K562 (cell line): ENCODE measurements around the gene IL1B. TPM values are rescaled to one million over a fixed set of nuclear protein-coding genes. Genes with fewer than 3 reads are reported as not detected.

Source experiments
- ATAC-seq: fragments of 200-7000 bp; cut with Tn5 transposase; 3 replicates; pipeline ENCODE4 v1.9.1; 2020; ENCODE audit warnings: moderate library complexity
- BruUV-seq: library from RNA; stranded (reverse); fragments of 400-500 nt; replicated peaks from 2 replicates; lab custom pipeline; 2021; lab: Mats Ljungman, UMichigan
- CTCF ChIA-PET: fragments of 300-600 bp; formaldehyde crosslinking; extraction: SDS; loops from one replicate; lab custom pipeline; 2021; ENCODE audit warnings: low intra/inter-chr PET ratio; lab: Yijun Ruan, JAX
- POLR2A ChIA-PET: fragments of 300-600, 350-650 bp; sonication (Branson Sonifier 250); formaldehyde crosslinking; extraction: SDS; loops from one replicate; lab custom pipeline; 2021; ENCODE audit warnings: antibody characterized with exemption, inconsistent platforms; lab: Yijun Ruan, JAX
- DNase-seq, 4 experiments: peaks; one replicate each; pipeline versions ENCODE4 v3.0.0 to v3.0.0-alpha.2; 2011 to 2018; ENCODE audit warnings: low spot score in 3 of 4, mixed read lengths in 3 of 4; ENCODE audit errors: extremely low read depth in 1 of 4
- FAIRE-seq: peaks from 2 replicates; lab custom pipeline; 2011; peaks lifted over from hg19 to GRCh38; lab: Jason Lieb, UNC
- H2AFZ ChIP-seq: 2 replicates; pipeline ENCODE4 v1.6.0; 2011; ENCODE audit warnings: low read depth, low read length, control low read depth, inconsistent platforms
- H3K27ac ChIP-seq: fragments of 200-600 bp; 3 replicates; pipeline ENCODE4 v1.8.0; 2011; ENCODE audit warnings: low read depth, mild to moderate bottlenecking, control low read depth, inconsistent platforms, low read length, moderate library complexity, mixed read lengths; ENCODE audit errors: extremely low read depth
- H3K27me3 ChIP-seq, 2 experiments: fragments of 300-600 bp in 1 of 2; 2 replicates in 1 of 2; 3 replicates in 1 of 2; pipeline versions ENCODE4 v1.6.0 to v1.8.0; 2011; ENCODE audit warnings: inconsistent platforms in 2 of 2, low read length in 2 of 2, mild to moderate bottlenecking in 1 of 2, mixed read lengths in 1 of 2, moderate library complexity in 1 of 2; ENCODE audit not compliant: control insufficient read depth in 2 of 2, insufficient read depth in 2 of 2
- H3K36me3 ChIP-seq: fragments of 300-600 bp; 3 replicates; pipeline ENCODE4 v1.8.0; 2011; ENCODE audit warnings: mild to moderate bottlenecking, low read length, inconsistent platforms; ENCODE audit not compliant: control insufficient read depth, insufficient read depth
- H3K4me1 ChIP-seq, 2 experiments: fragments of 200-600 bp in 1 of 2; replicated peaks in 1 of 2; 2 replicates in 1 of 2; 3 replicates in 1 of 2; pipeline versions ENCODE4 v1.5.1 to v1.8.0; 2011; ENCODE audit warnings: inconsistent platforms in 2 of 2, low read length in 2 of 2, mild to moderate bottlenecking in 1 of 2, mixed read lengths in 1 of 2, moderate library complexity in 1 of 2; ENCODE audit not compliant: control insufficient read depth in 2 of 2, insufficient read depth in 2 of 2
- H3K4me2 ChIP-seq: 2 replicates; pipeline ENCODE4 v1.6.1; 2011; ENCODE audit warnings: low read length, control low read depth, inconsistent platforms, mixed read lengths; ENCODE audit not compliant: insufficient read depth
- H3K4me3 ChIP-seq: fragments of 200-600 bp; sonication (generic), shearing (Covaris generic); 2 replicates; pipeline ENCODE4 v1.5.1; 2016; ENCODE audit warnings: control low read depth, inconsistent platforms
- H3K79me2 ChIP-seq: fragments of 200-600 bp; 3 replicates; pipeline ENCODE4 v1.8.0; 2011; ENCODE audit warnings: low read length, inconsistent platforms; ENCODE audit not compliant: control insufficient read depth, insufficient read depth
- H3K9ac ChIP-seq, 2 experiments: 2 replicates each; pipeline versions ENCODE4 v1.6.0 to v1.6.1; 2011; ENCODE audit warnings: low read depth in 2 of 2, low read length in 2 of 2, control low read depth in 1 of 2, inconsistent platforms in 1 of 2, mild to moderate bottlenecking in 1 of 2, mixed read lengths in 1 of 2; ENCODE audit not compliant: insufficient read depth in 1 of 2
- H3K9me1 ChIP-seq: one replicate; pipeline ENCODE4 v1.6.0; 2011; ENCODE audit warnings: inconsistent platforms, mild to moderate bottlenecking, low read length, moderate library complexity; ENCODE audit not compliant: control insufficient read depth, insufficient read depth
- H3K9me3 ChIP-seq: replicated peaks from 2 replicates; pipeline ENCODE4 v1.5.1; 2011; ENCODE audit warnings: low read depth, low read length, inconsistent platforms; ENCODE audit not compliant: control insufficient read depth, insufficient read depth
- H4K20me1 ChIP-seq: replicated peaks from 2 replicates; pipeline ENCODE4 v1.6.1; 2011; ENCODE audit warnings: low read length, inconsistent platforms, mixed read lengths; ENCODE audit not compliant: control insufficient read depth, insufficient read depth
- CBX5 ChIP-seq: IDR thresholded peaks from 2 replicates; pipeline ENCODE4 v1.6.1; 2014; ENCODE audit warnings: low read depth, borderline replicate concordance
- CXXC5 ChIP-seq: fragments of 250-450 bp; sonication (Bioruptor Pico); IDR thresholded peaks from 2 replicates; pipeline ENCODE4 v1.8.0; 2022; ENCODE audit warnings: inconsistent platforms, mild to moderate bottlenecking, moderate library complexity
- GTF2E2 ChIP-seq: fragments of 200-800 bp; sonication (Bioruptor generic); IDR thresholded peaks from 2 replicates; pipeline ENCODE4 v1.6.1; 2016; ENCODE audit warnings: missing genetic modification characterization, missing compliant biosample characterization
- MAX ChIP-seq: sonication (generic); formaldehyde crosslinking; IDR thresholded peaks from 2 replicates; pipeline ENCODE4 v1.9.0; 2022; ENCODE audit warnings: mild to moderate bottlenecking, missing genetic modification reagents
- MEIS2 ChIP-seq: fragments of 450-650 bp; IDR thresholded peaks from 2 replicates; pipeline ENCODE4 v1.6.1; 2014; ENCODE audit warnings: mild to moderate bottlenecking; ENCODE audit not compliant: partially characterized antibody
- MTA3 ChIP-seq: fragments of 450-650 bp; formaldehyde crosslinking; IDR thresholded peaks from 2 replicates; pipeline ENCODE4 v1.6.1; 2017; ENCODE audit warnings: mild to moderate bottlenecking, borderline replicate concordance
- NFE2L1 ChIP-seq: fragments of 450-650 bp; IDR thresholded peaks from 2 replicates; pipeline ENCODE4 v1.6.1; 2016; ENCODE audit warnings: missing genetic modification characterization, low read depth, mild to moderate bottlenecking, missing compliant biosample characterization, moderate library complexity, borderline replicate concordance
- PHB ChIP-seq: fragments of 250-450 bp; sonication (Bioruptor Pico); IDR thresholded peaks from 2 replicates; pipeline ENCODE4 v1.5.0; 2021
- SAFB ChIP-seq: fragments of 200-400 bp; formaldehyde crosslinking; IDR thresholded peaks from 2 replicates; pipeline ENCODE4 v1.6.1; 2017; ENCODE audit warnings: low read depth, low read length, borderline replicate concordance
- TRIM25 ChIP-seq: fragments of 450-650 bp; IDR thresholded peaks from 2 replicates; pipeline ENCODE4 v1.7.0; 2016; ENCODE audit warnings: borderline replicate concordance
- ZFP1 ChIP-seq: fragments of 450-650 bp; formaldehyde crosslinking; IDR thresholded peaks from 2 replicates; pipeline ENCODE4 v1.4.0; 2020; ENCODE audit warnings: mild to moderate bottlenecking, mixed read lengths
- ZNF277 ChIP-seq: fragments of 250-450 bp; sonication (Bioruptor Pico); IDR thresholded peaks from 2 replicates; pipeline ENCODE4 v1.8.0; 2022; ENCODE audit warnings: inconsistent platforms, mild to moderate bottlenecking, moderate library complexity, borderline replicate concordance
- ZNF3 ChIP-seq: fragments of 250-450 bp; sonication (Bioruptor Pico); IDR thresholded peaks from 2 replicates; pipeline ENCODE4 v1.5.0; 2021; ENCODE audit warnings: mild to moderate bottlenecking, moderate library complexity
- WGBS: fragments of 100-300 bp; shearing (Covaris generic); methylation state at CpG from one replicate; pipeline ENCODE4 v1.1.6; 2016; ENCODE audit warnings: low coverage, mixed read lengths; ENCODE audit not compliant: insufficient coverage; ENCODE audit errors: missing lambda C conversion rate; 5-methylcytosine and 5-hydroxymethylcytosine counted together
- in situ Hi-C: fragments of 300-500 bp; cut with MboI; formaldehyde crosslinking; loops from 4 replicates; pipeline ENCODE4 v1.15.0; 2018; ENCODE audit warnings: inconsistent platforms, mixed read lengths
- intact Hi-C: fragments of 100-400 bp; cut with micrococcal nuclease; formaldehyde crosslinking; loops from 2 replicates; pipeline ENCODE4 v1.14.2; 2022
- polyA plus RNA-seq, 8 experiments: library from polyadenylated mRNA; depleted of rRNA in 4 of 8; stranded (reverse) in 5 of 8; unstranded in 3 of 8; fragments of >200 nt; fragmentation: Nextera tagmentation in 2 of 8; fragmentation: Illumina TruSeq in 1 of 8; extraction: Ambion mirVana in 2 of 8; extraction: Trizol in 1 of 8; gene quantifications; 2 replicates each; pipeline versions ENCODE4 v1.2.1 to v1.2.3, GENCODE V29; 2011 to 2014; ENCODE audit warnings: inconsistent platforms in 1 of 8, missing spikeins in 1 of 8
- total RNA-seq, 7 experiments: library from RNA; depleted of rRNA in 6 of 7; stranded (reverse); fragments of >200 nt in 6 of 7; fragmentation: Illumina TruSeq in 2 of 7; extraction: Trizol in 2 of 7; gene quantifications; 2 replicates each; pipeline versions ENCODE4 v1.2.1 to v1.2.3, GENCODE V29; 2011 to 2021; ENCODE audit warnings: low replicate concordance in 1 of 7

Gene IL1B
- total and polyA plus RNA-seq, 9 of the 15 experiments (the other 6 are each of a cell fraction or from before 2014, with no cell fraction given): 0.29 TPM; not detected in 8

- DNase-seq (no peak), FAIRE-seq (no peak), ATAC-seq (no peak)
- H3K4me3 ChIP-seq: no peak overlapping the region
- in situ Hi-C loops: no loop called here
- 46% methylated on average over 9 of the region's 10 CpGs for WGBS
- H3K9me1 ChIP-seq: no peaks in the 10 kb centered on the region
- TF ChIP-seq NFE2L1 (tag) (no peak), TRIM25 (no peak), PHB (CRISPR knock-in tag) (no peak), ZNF277 (no peak), MEIS2 (no peak), ZFP1 (CRISPR knock-in tag) (no peak), MAX (CRISPR knock-in tag) (no peak), CXXC5 (CRISPR knock-in tag) (no peak), MTA3 (no peak), GTF2E2 (no peak), CBX5 (no peak), SAFB (no peak), ZNF3 (CRISPR knock-in tag) (no peak)
- ChIA-PET CTCF (no interaction called here), POLR2A (interaction anchor here (1.1 kb wide), 2 partner anchors 11 to 102 kb away, joined by 4 read pairs; no protein-coding TSS in a partner anchor)
- BruUV-seq: no TSS peak
- peaks cover 0 to 9% of the 10 kb centered on the region in 2 experiments; a peak in 2 of 5 replicates for H3K4me1 ChIP-seq
- H3K9ac ChIP-seq: no peak overlapping the region
- H4K20me1 ChIP-seq: no peaks in the 10 kb centered on the region
- H3K27me3 ChIP-seq: 0 out of 5 replicates have a peak, but pooled peaks cover 0 to 6% of the 10 kb centered on the region in 2 experiments
- H3K36me3 ChIP-seq: no peaks in the 10 kb centered on the region
- intact Hi-C loops: loop anchor here (5.0 kb wide), 1 partner anchor 78 kb away; no protein-coding TSS in a partner anchor
- H3K9me3 ChIP-seq: no peaks in the 10 kb centered on the region
- H3K4me2 ChIP-seq: no peak overlapping the region
- no peak overlapping the region for H2AFZ ChIP-seq
- H3K27ac ChIP-seq: no peak overlapping the region
- no peaks in the 10 kb centered on the region for H3K79me2 ChIP-seq
These were observed 6.5 kb downstream of the IL1B start for GRCh38 chr2:112829961-112830681.
